HCT116 (cell line): ENCODE measurements around the gene SMS. TPM values are rescaled to one million over a fixed set of nuclear protein-coding genes. Genes with fewer than 3 reads are reported as not detected.

Experiments used
- ATAC-seq: fragments of 200-7000 bp; cut with Tn5 transposase; 2 replicates; pipeline ENCODE4 v1.9.1; 2020; ENCODE audit warnings: mild to moderate bottlenecking, moderate library complexity
- BruUV-seq: library from RNA; stranded (reverse); fragments of 400-500 nt; replicated peaks from 2 replicates; lab custom pipeline; 2021; lab: Mats Ljungman, UMichigan
- CTCF ChIA-PET: fragments of 300-600 bp; sonication (Branson Sonifier 250); formaldehyde crosslinking; loops from one replicate; lab custom pipeline; 2021; ENCODE audit warnings: antibody characterized with exemption; lab: Charles Lee
- POLR2A ChIA-PET: fragments of 300-600, 350-600 bp; sonication (Branson Sonifier 250); formaldehyde crosslinking; loops from one replicate; lab custom pipeline; 2021; ENCODE audit warnings: antibody characterized with exemption; lab: Charles Lee
- RAD21 ChIA-PET, 2 experiments: fragments of 300-600 bp; sonication (Branson Sonifier 250); formaldehyde crosslinking; loops; one replicate each; lab custom pipeline; 2023; ENCODE audit warnings: low total read pairs in 2 of 2; ENCODE audit not compliant: uncharacterized antibody in 2 of 2, unreplicated experiment in 2 of 2, low non-redundant PET in 1 of 2; lab: Charles Lee
- DNase-seq: peaks from one replicate; pipeline ENCODE4 v3.0.0-alpha.2; 2010; ENCODE audit warnings: low read depth, low spot score
- H2AFZ ChIP-seq: fragments of 200-600 bp; shearing (Covaris generic), sonication (generic); 2 replicates; pipeline ENCODE4 v1.6.1; 2017; ENCODE audit warnings: low read depth, mixed run types, mixed read lengths, antibody characterized with exemption, low read length; ENCODE audit not compliant: poor library complexity, severe bottlenecking
- H3K27ac ChIP-seq: 2 replicates; pipeline ENCODE4 v1.5.1; 2012; ENCODE audit warnings: low read depth, low read length
- H3K27me3 ChIP-seq: fragments of 200-600 bp; sonication (generic); 2 replicates; pipeline ENCODE4 v1.6.1; 2016; ENCODE audit warnings: mixed run types, low read length, mixed read lengths; ENCODE audit not compliant: insufficient read depth
- H3K36me3 ChIP-seq, 2 experiments: fragments of 200-500 bp in 1 of 2; fragments of 200-600 bp in 1 of 2; sonication (Bioruptor generic) in 1 of 2; sonication (generic) in 1 of 2; 2 replicates each; pipeline versions ENCODE4 v1.5.1 to v1.6.1; 2014 to 2016; ENCODE audit warnings: low read length in 2 of 2, inconsistent platforms in 1 of 2, mixed read lengths in 1 of 2, mixed run types in 1 of 2; ENCODE audit not compliant: insufficient read depth in 2 of 2, control insufficient read depth in 1 of 2
- H3K4me1 ChIP-seq, 2 experiments: fragments of 200-600 bp in 1 of 2; sonication (generic) in 1 of 2; 2 replicates each; pipeline versions ENCODE4 v1.5.1 to v1.6.1; 2012 to 2017; ENCODE audit warnings: low read length in 2 of 2, inconsistent platforms in 1 of 2, mild to moderate bottlenecking in 1 of 2, mixed read lengths in 1 of 2, mixed run types in 1 of 2, moderate library complexity in 1 of 2; ENCODE audit not compliant: insufficient read depth in 2 of 2, control insufficient read depth in 1 of 2
- H3K4me2 ChIP-seq: fragments of 200-600 bp; sonication (generic); 2 replicates; pipeline ENCODE4 v1.6.1; 2017; ENCODE audit warnings: mixed run types, low read length, mixed read lengths
- H3K4me3 ChIP-seq, 2 experiments: fragments of 200-600 bp in 1 of 2; sonication (generic) in 1 of 2; replicated peaks in 1 of 2; 2 replicates each; pipeline ENCODE4 v1.5.1; 2011 to 2016; ENCODE audit warnings: low read length in 2 of 2, control low read depth in 1 of 2, low read depth in 1 of 2, mild to moderate bottlenecking in 1 of 2, mixed read lengths in 1 of 2, mixed run types in 1 of 2
- H3K79me2 ChIP-seq: fragments of 200-600 bp; sonication (generic); 2 replicates; pipeline ENCODE4 v1.6.1; 2017; ENCODE audit warnings: mild to moderate bottlenecking, mixed run types, low read length, moderate library complexity, mixed read lengths; ENCODE audit not compliant: insufficient read depth
- H3K9ac ChIP-seq: fragments of 200-600 bp; sonication (generic); 2 replicates; pipeline ENCODE4 v1.6.1; 2016; ENCODE audit warnings: low read length, mixed read lengths
- H3K9me2 ChIP-seq: fragments of 200-600 bp; sonication (generic), shearing (Covaris generic); 2 replicates; pipeline ENCODE4 v1.6.1; 2017; ENCODE audit warnings: mixed run types, mild to moderate bottlenecking, moderate library complexity; ENCODE audit not compliant: insufficient read depth
- H3K9me3 ChIP-seq, 2 experiments: fragments of 200-500 bp in 1 of 2; fragments of 200-600 bp in 1 of 2; sonication (Bioruptor generic) in 1 of 2; sonication (generic) in 1 of 2; 2 replicates each; pipeline ENCODE4 v1.6.1; 2014 to 2017; ENCODE audit warnings: low read length in 2 of 2, mixed read lengths in 2 of 2, inconsistent platforms in 1 of 2, low read depth in 1 of 2, mild to moderate bottlenecking in 1 of 2, mixed run types in 1 of 2, moderate library complexity in 1 of 2; ENCODE audit not compliant: control insufficient read depth in 1 of 2, insufficient read depth in 1 of 2
- H4K20me1 ChIP-seq: fragments of 200-600 bp; sonication (generic), shearing (Covaris generic); 2 replicates; pipeline ENCODE4 v1.6.1; 2017; ENCODE audit warnings: mixed run types, mild to moderate bottlenecking, moderate library complexity; ENCODE audit not compliant: insufficient read depth
- CTCF ChIP-seq, 3 experiments: fragments of 200-600 bp in 1 of 3; sonication (generic) in 1 of 3; IDR thresholded peaks in 2 of 3; conservative IDR thresholded peaks in 1 of 3; 2 replicates each; pipeline ENCODE4 v1.5.1; 2012 to 2017; ENCODE audit warnings: low read depth in 2 of 3, low read length in 2 of 3, antibody characterized with exemption in 1 of 3, borderline replicate concordance in 1 of 3, control low read depth in 1 of 3, mild to moderate bottlenecking in 1 of 3, mixed read lengths in 1 of 3, mixed run types in 1 of 3, moderate library complexity in 1 of 3; ENCODE audit not compliant: insufficient read depth in 1 of 3
- EGR1 ChIP-seq: IDR thresholded peaks from 2 replicates; pipeline ENCODE4 v1.6.1; 2012; ENCODE audit warnings: low read depth
- FOSL1 ChIP-seq: IDR thresholded peaks from 2 replicates; pipeline ENCODE4 v1.6.1; 2012; ENCODE audit warnings: low read depth
- JUND ChIP-seq: IDR thresholded peaks from 2 replicates; pipeline ENCODE4 v1.6.1; 2012
- MAX ChIP-seq: IDR thresholded peaks from 2 replicates; pipeline ENCODE4 v1.6.1; 2012
- RAD21 ChIP-seq: IDR thresholded peaks from 2 replicates; pipeline ENCODE4 v1.6.1; 2012; ENCODE audit warnings: low read depth, mild to moderate bottlenecking
- SIN3A ChIP-seq: IDR thresholded peaks from 2 replicates; pipeline ENCODE4 v1.6.1; 2012; ENCODE audit warnings: low read depth
- SP1 ChIP-seq: IDR thresholded peaks from 2 replicates; pipeline ENCODE4 v1.6.1; 2012; ENCODE audit warnings: low read depth
- SRF ChIP-seq: IDR thresholded peaks from 2 replicates; pipeline ENCODE4 v1.6.1; 2012; ENCODE audit warnings: low read depth
- ZFX ChIP-seq: fragments of 450-650 bp; IDR thresholded peaks from 2 replicates; pipeline ENCODE4 v1.6.1; 2017
- intact Hi-C: fragments of 100-400 bp; cut with micrococcal nuclease; formaldehyde crosslinking; loops from 2 replicates; pipeline ENCODE4 v1.10.0; 2022
- total RNA-seq: library from RNA; stranded (reverse); gene quantifications from one replicate; pipeline ENCODE4 v1.2.1, GENCODE V29; 2021; ENCODE audit not compliant: unreplicated experiment

Gene SMS
- total RNA-seq, 1 experiment from 2014 or later = 164 TPM

GRCh38 chrX:21948897-21949578 lies 8.5 kb downstream of the SMS start:
- CTCF ChIA-PET = no interaction called here
- H3K27me3 ChIP-seq = no peaks in the 10 kb centered on the region
- DNase-seq (no peak), ATAC-seq (no peak)
- TF ChIP-seq MAX (no peak), SP1 (no peak), RAD21 (no peak), ZFX (no peak), JUND (no peak), SIN3A (no peak), CTCF (IDR thresholded peaks at IDR 0.05 in 2 of 3, conservative IDR thresholded peaks at IDR 0.05 in 1 of 3; ENCODE audit: borderline replicate concordance in 1 of 3, insufficient read depth in 1 of 3, low read depth in 2 of 3, low read length in 2 of 3) (no peak), FOSL1 (no peak), SRF (no peak), EGR1 (no peak)
- no peak overlapping the region for H3K27ac ChIP-seq
- H3K9ac ChIP-seq = no peak overlapping the region
- H3K79me2 ChIP-seq = peaks cover 100% of the 10 kb centered on the region
- intact Hi-C loops = no loop called here
- RAD21 ChIA-PET = no interaction called here
- POLR2A ChIA-PET = no interaction called here
- H3K4me1 ChIP-seq = peaks cover 2 to 20% of the 10 kb centered on the region in 2 experiments
- no peak overlapping the region for H3K4me2 ChIP-seq
- H4K20me1 ChIP-seq = peaks cover 5% of the 10 kb centered on the region; the same call in 1 of the 2 replicates
- BruUV-seq = no TSS peak
- no peak overlapping the region for H2AFZ ChIP-seq
- H3K36me3 ChIP-seq = no peaks in the 10 kb centered on the region
- H3K9me3 ChIP-seq = no peaks in the 10 kb centered on the region
- no peaks in the 10 kb centered on the region for H3K9me2 ChIP-seq
- H3K4me3 ChIP-seq = no peak overlapping the region
